Activated CD8-positive, alpha-beta memory T cell treated with anti-CD3 and anti-CD28 coated beads for 36 hours (primary cell): ENCODE measurements around the gene SNCA. TPM values are rescaled to one million over a fixed set of nuclear protein-coding genes. Genes with fewer than 3 reads are reported as not detected.

Experiments used
- total RNA-seq, 2 experiments: library from RNA; stranded (reverse); gene quantifications; one replicate each; pipeline ENCODE4 v1.2.3, GENCODE V29; 2021

Gene SNCA
- total RNA-seq, 2 experiments from 2014 or later, result not detected

Other genes with a start within 250 kb of the SNCA start
- gene MMRN1, start 57.7 kb upstream of the SNCA start, total RNA-seq, result not detected